Stimulated activated naive CD8-positive, alpha-beta T cell treated with anti-CD3 and anti-CD28 coated beads, Interleukin-15, Interleukin-2, amounts not matched to agents 100 ng/mL and 50 ng/mL, for 24 hours (primary cell): ENCODE data around the gene ELF1.

Experiments
- H3K27ac Mint-ChIP-seq: one replicate; pipeline ENCODE4 v1.8.0; 2021; ENCODE audit warnings: mild to moderate bottlenecking, mixed read lengths
- H3K27me3 Mint-ChIP-seq: one replicate; pipeline ENCODE4 v1.8.0; 2021; ENCODE audit warnings: mixed read lengths
- H3K36me3 Mint-ChIP-seq: one replicate; pipeline ENCODE4 v1.8.0; 2021; ENCODE audit warnings: low read depth, mixed read lengths
- H3K4me1 Mint-ChIP-seq: one replicate; pipeline ENCODE4 v1.8.0; 2021; ENCODE audit warnings: low read depth, mixed read lengths
- H3K4me3 Mint-ChIP-seq: one replicate; pipeline ENCODE4 v1.8.0; 2021; ENCODE audit warnings: mild to moderate bottlenecking, mixed read lengths
- H3K9me3 Mint-ChIP-seq: one replicate; pipeline ENCODE4 v1.8.0; 2021; ENCODE audit warnings: mixed read lengths

Gene ELF1

DNA sequence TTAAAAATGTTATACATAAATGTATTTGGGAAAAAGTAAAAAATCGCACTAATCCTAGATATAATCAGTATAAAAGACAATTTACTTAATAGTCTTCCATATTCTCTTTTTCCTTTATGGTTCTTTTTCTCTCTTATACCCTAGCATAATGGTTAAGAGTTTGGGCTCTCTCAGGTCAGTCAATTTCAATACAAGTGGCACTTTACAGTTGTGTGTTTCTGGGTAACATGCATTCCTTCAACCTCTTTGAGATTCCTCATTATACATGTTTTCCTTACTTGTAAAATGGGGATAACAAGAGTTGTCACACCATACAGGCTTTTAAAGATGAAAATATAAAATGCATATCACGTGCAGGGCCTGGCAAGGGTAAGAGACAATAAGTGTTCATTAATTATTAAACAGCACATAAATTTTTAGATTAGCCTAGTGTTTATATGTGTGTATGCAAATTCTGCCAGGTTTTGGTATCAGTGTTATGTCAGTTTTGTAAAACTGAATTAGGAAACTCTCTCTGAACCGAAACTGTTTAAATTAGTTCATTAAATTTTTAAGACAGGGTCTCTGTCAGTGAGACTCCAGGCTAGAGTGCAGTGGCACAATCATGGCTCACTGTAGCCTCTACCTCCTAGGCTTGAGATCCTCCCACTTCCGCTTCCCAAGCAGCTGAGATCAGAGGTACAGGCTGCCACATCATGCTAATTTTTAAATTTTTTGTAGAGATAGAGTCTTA is 49.8 kb downstream of the ELF1 start:
- Mint-ChIP-seq H3K9me3 (no peaks in the 10 kb centered on the region), H3K4me3 (peak overlapping the region; percentile 6), H3K36me3 (peaks cover 33% of the 10 kb centered on the region), H3K27me3 (no peaks in the 10 kb centered on the region), H3K27ac (peak overlapping the region; percentile 30), H3K4me1 (peaks cover 99% of the 10 kb centered on the region)

GRCh38 chr13:40968416-40969000 is 50.6 kb downstream of the ELF1 start:
- Mint-ChIP-seq H3K27ac (no peak overlapping the region), H3K4me3 (no peak overlapping the region), H3K27me3 (no peaks in the 10 kb centered on the region), H3K36me3 (peaks cover 38% of the 10 kb centered on the region), H3K9me3 (no peaks in the 10 kb centered on the region), H3K4me1 (peaks cover 99% of the 10 kb centered on the region)

DNA sequence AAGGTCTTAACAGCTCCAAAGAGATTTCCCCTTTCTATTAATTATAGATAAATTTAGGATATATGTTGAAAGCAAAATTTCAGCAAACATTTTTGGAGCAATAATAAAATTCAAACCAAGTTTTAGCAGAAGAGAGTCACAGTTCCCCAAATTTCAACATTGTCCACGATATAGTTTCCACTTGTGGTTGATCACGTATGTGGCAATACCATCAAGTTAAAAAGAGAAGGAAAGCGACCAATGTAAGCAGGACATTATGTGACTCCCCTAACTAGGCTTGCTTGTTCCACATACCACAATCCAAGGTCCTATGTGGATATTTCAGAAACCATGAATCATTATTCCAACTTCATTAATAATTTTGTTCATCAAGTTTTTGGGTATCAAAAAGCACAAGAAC is 52.8 kb downstream of the ELF1 start:
- Mint-ChIP-seq H3K4me1 (peaks cover 98% of the 10 kb centered on the region), H3K4me3 (no peak overlapping the region), H3K36me3 (peaks cover 38% of the 10 kb centered on the region), H3K27me3 (no peaks in the 10 kb centered on the region), H3K9me3 (no peaks in the 10 kb centered on the region), H3K27ac (no peak overlapping the region)

DNA sequence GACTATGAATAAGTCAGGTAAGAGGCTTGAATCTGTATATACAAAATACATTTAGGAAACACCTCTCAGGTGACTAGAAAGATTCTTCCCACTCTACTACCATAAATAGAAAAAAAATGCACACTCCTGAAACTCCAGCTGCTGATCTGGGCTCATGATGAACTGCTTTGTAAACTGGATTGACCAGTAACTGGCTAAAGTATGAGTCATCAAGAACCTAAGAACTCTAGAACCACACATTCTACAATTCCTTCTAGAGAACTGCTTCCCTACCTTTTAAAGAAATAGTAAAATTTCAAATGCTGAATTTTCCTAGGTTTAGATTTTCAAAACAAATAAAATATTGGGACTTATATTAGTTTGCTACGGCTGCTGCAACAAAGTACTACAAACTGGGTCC is 55.2 kb downstream of the ELF1 start:
- Mint-ChIP-seq H3K4me3 (no peak overlapping the region), H3K27ac (peak overlapping the region; percentile 64), H3K27me3 (no peaks in the 10 kb centered on the region), H3K36me3 (peaks cover 41% of the 10 kb centered on the region), H3K9me3 (no peaks in the 10 kb centered on the region), H3K4me1 (peaks cover 90% of the 10 kb centered on the region)

- Mint-ChIP-seq H3K27me3 (no peaks in the 10 kb centered on the region), H3K4me3 (peak overlapping the region; percentile 14), H3K4me1 (peaks cover 85% of the 10 kb centered on the region), H3K27ac (peak overlapping the region; percentile 77), H3K36me3 (peaks cover 55% of the 10 kb centered on the region), H3K9me3 (peaks cover 5% of the 10 kb centered on the region)
These were observed 57.3 kb downstream of the ELF1 start for GRCh38 chr13:40961826-40962225.

DNA sequence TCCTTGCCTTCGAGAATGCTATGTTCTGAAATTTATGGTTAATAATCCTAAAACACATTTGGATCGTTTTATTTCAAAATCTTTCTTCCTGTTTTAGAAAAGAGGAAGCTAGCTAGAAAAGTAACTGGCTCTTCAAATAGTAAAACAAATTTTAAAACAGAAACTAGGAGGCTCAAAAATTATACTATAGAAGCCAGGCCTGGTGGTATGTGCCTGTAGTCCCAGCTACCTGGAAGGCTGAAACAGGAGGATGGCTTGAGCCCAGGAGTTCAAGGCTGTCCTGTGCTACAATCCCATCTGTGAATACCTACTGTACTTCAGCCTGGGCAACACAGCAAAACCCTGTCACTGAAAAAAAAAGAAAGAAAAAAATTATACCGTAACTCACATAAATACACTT is 57.9 kb downstream of the ELF1 start:
- Mint-ChIP-seq H3K27ac (peak overlapping the region; percentile 77), H3K27me3 (no peaks in the 10 kb centered on the region), H3K36me3 (peaks cover 55% of the 10 kb centered on the region), H3K4me1 (peaks cover 79% of the 10 kb centered on the region), H3K4me3 (peak overlapping the region; percentile 14), H3K9me3 (peaks cover 5% of the 10 kb centered on the region)

- H3K4me3 Mint-ChIP-seq = no peak overlapping the region
These were observed 58.4 kb downstream of the ELF1 start for GRCh38 chr13:40960716-40961115.

DNA sequence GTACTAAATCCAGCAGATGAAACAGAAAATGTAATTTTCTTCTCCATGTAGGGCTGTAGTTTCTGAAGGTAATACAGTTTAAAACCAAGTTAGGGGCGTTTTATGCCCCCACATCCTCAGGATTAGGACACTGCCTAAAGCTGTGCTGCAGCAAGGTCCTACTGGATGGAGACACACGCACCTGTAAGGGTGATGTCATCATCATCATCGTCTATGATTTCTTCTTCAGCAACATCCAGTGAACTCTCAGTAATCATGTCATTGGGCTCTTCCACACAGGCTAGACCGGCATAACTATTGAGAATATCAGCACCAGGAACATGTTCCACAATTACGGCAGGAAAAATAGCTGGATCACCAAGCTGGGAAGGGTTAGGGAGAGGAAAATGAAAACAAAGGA is 60.5 kb downstream of the ELF1 start:
- H3K36me3 Mint-ChIP-seq = peaks cover 47% of the 10 kb centered on the region
- no peaks in the 10 kb centered on the region for H3K27me3 Mint-ChIP-seq
- H3K27ac Mint-ChIP-seq = no peak overlapping the region
- H3K9me3 Mint-ChIP-seq = peaks cover 5% of the 10 kb centered on the region
- H3K4me1 Mint-ChIP-seq = peaks cover 55% of the 10 kb centered on the region
- no peak overlapping the region for H3K4me3 Mint-ChIP-seq

More at GRCh38 chr13:40960716-40961115, 58.4 kb downstream of the ELF1 start:
- H3K27ac Mint-ChIP-seq = peak overlapping the region; percentile 67
- H3K27me3 Mint-ChIP-seq = no peaks in the 10 kb centered on the region
- peaks cover 74% of the 10 kb centered on the region for H3K4me1 Mint-ChIP-seq
- H3K9me3 Mint-ChIP-seq = peaks cover 5% of the 10 kb centered on the region
- H3K36me3 Mint-ChIP-seq = peaks cover 57% of the 10 kb centered on the region

DNA sequence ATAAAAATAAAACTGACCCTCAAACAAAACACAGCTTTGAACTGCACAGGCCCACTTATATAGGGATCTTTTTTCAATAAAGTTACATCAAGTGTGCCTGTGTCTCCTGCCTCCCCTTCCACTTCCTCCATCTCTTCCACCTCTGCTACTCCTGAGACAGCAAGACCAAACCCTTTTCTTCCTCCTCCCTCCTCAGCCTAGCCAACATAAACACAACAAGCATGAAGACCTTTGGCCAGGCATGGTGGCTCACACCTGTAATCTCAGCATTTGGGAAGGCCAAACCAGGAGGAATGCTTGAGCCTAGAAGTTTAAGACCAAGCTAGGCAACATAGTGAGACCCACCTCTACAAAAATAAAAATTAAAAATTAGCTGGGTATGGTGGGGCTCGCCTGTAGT is 72.6 kb downstream of the ELF1 start:
- H3K36me3 Mint-ChIP-seq = peaks cover 75% of the 10 kb centered on the region
- H3K27ac Mint-ChIP-seq = peak overlapping the region; percentile 40

GRCh38 chr13:40943073-40943472 is 76.0 kb downstream of the ELF1 start:
- Mint-ChIP-seq H3K27me3 (no peaks in the 10 kb centered on the region), H3K27ac (no peak overlapping the region), H3K36me3 (peaks cover 77% of the 10 kb centered on the region), H3K4me1 (peaks cover 10% of the 10 kb centered on the region), H3K4me3 (no peak overlapping the region), H3K9me3 (no peaks in the 10 kb centered on the region)

More for the DNA sequence above, 72.6 kb downstream of the ELF1 start:
- Mint-ChIP-seq H3K27me3 (no peaks in the 10 kb centered on the region), H3K4me3 (no peak overlapping the region), H3K9me3 (no peaks in the 10 kb centered on the region), H3K4me1 (peaks cover 11% of the 10 kb centered on the region)

GRCh38 chr13:40941581-40941980 is 77.5 kb downstream of the ELF1 start:
- H3K27me3 Mint-ChIP-seq = no peaks in the 10 kb centered on the region
- H3K4me1 Mint-ChIP-seq = peaks cover 14% of the 10 kb centered on the region
- no peak overlapping the region for H3K4me3 Mint-ChIP-seq
- H3K27ac Mint-ChIP-seq = peak overlapping the region; percentile 67
- H3K9me3 Mint-ChIP-seq = no peaks in the 10 kb centered on the region
- H3K36me3 Mint-ChIP-seq = peaks cover 74% of the 10 kb centered on the region

DNA sequence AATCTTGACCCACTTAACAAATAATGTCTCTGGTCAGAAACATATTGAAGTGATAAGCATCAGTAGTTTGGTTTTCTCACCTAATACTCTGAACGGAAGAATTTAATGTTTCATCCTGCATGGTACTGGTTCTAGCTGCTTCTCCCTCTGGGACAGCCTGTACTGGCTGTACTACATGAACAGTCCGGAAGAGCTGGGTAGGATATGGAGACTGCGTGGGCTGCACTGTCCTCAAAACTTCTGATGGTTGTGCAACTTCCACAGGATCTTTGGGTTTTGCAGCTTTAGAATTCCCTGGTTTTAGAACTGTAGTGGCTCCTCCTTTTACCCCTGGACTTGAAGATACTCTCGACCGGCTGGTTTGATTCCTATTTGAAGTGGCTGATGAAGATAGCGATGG is 78.3 kb downstream of the ELF1 start:
- H3K36me3 Mint-ChIP-seq = peaks cover 71% of the 10 kb centered on the region
- H3K27ac Mint-ChIP-seq = peak overlapping the region; percentile 72
- H3K4me3 Mint-ChIP-seq = no peak overlapping the region

DNA sequence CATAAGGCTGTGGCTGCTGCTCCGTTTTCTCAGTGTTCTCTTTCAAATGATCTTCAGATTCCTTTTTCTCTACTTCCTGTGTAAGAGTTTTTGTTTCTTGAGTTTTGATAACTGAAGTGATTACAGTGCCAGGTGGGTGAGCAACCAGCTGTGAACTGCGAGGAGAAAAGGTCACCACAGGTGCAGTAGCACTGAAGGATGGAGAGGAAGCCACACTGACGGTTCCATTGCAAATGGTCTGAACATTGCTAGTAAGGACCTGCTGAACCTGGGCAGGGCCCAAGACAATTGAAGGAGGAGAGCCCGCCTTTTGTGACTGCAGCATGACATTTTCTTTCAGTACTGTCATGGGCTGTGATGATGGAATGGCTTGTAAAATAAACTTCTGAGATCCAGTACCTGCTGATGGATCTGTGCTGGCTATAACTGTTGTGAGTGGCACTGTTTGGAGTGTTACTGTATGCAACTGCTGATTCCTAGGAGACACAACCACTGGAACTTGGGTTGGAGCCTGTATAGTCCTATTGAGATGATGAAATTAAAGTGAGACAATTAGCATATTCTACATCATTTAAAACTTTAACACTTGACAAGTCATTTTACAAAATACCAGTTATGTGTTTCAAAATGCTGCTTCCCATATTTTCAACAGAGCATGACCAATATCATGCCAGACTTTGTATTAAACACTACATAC is 85.5 kb downstream of the ELF1 start:
- H3K27me3 Mint-ChIP-seq = no peaks in the 10 kb centered on the region
- H3K9me3 Mint-ChIP-seq = no peaks in the 10 kb centered on the region
- peaks cover 65% of the 10 kb centered on the region for H3K36me3 Mint-ChIP-seq
- H3K4me3 Mint-ChIP-seq = no peak overlapping the region
- H3K4me1 Mint-ChIP-seq = peaks cover 47% of the 10 kb centered on the region
- peak overlapping the region; percentile 34 for H3K27ac Mint-ChIP-seq

More for the DNA sequence above, 78.3 kb downstream of the ELF1 start:
- Mint-ChIP-seq H3K9me3 (no peaks in the 10 kb centered on the region), H3K27me3 (no peaks in the 10 kb centered on the region), H3K4me1 (peaks cover 18% of the 10 kb centered on the region)

DNA sequence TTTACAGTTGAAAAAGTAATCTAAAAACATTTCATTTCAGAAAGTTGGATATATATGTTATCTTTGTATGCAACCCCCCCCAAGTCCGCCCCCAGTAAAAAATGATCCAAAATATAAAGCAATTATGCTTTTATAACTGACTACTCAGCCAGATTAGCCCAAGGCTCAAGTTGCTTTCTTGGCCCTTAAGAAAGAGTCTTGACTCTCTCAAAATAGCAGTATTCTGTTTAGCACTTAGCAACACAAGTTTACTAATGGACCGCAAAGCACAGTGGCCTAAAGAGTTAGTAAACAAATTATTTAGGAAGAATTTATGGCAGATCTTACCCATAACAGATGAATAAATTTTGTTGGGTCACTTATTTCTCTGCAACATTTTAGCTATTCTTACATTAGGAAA is 86.9 kb downstream of the ELF1 start:
- H3K4me3 Mint-ChIP-seq = no peak overlapping the region
- H3K27me3 Mint-ChIP-seq = no peaks in the 10 kb centered on the region
- H3K4me1 Mint-ChIP-seq = peaks cover 46% of the 10 kb centered on the region
- H3K36me3 Mint-ChIP-seq = peaks cover 66% of the 10 kb centered on the region
- H3K9me3 Mint-ChIP-seq = no peaks in the 10 kb centered on the region
- no peak overlapping the region for H3K27ac Mint-ChIP-seq

DNA sequence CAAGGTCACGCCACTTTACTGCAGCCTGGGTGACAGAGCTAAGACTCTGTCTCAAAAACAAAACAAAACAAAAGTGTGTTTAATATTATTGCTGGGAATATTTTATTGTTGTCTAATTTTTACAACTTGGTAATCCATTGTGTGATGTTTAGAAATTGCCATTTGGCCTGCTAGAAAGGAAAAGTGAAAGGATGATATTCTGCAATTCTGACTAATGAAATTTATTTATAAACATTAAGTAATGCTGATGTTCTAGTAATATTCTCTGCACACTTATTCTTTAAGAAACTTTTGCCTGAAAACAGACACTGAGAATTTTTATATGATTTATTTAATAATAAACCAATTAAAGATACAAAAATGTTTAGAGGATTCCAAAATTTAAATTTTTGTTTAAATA is 87.4 kb downstream of the ELF1 start:
- no peak overlapping the region for H3K4me3 Mint-ChIP-seq
- peaks cover 43% of the 10 kb centered on the region for H3K4me1 Mint-ChIP-seq
- H3K27me3 Mint-ChIP-seq = no peaks in the 10 kb centered on the region
- H3K27ac Mint-ChIP-seq = no peak overlapping the region
- no peaks in the 10 kb centered on the region for H3K9me3 Mint-ChIP-seq
- peaks cover 63% of the 10 kb centered on the region for H3K36me3 Mint-ChIP-seq
